Loucy (cell line): Measurements from ENCODE around the gene RIIAD1.

Source experiments
- CTCF ChIP-seq: fragments of 200-600 bp; sonication (generic); conservative IDR thresholded peaks from 2 replicates; pipeline ENCODE4 v1.5.1; 2014; ENCODE audit warnings: mild to moderate bottlenecking, antibody characterized with exemption, low read length
- EZH2phosphoT487 ChIP-seq: fragments of 200-600 bp; IDR thresholded peaks from 2 replicates; pipeline ENCODE4 v1.6.1; 2018; ENCODE audit warnings: antibody characterized with exemption, mild to moderate bottlenecking, moderate library complexity, borderline replicate concordance

GRCh38 chr1:151760597-151761385 lies 39.5 kb downstream of the RIIAD1 start:
- TF ChIP-seq EZH2phosphoT487 (no peak), CTCF (no peak)
